ENCODE results near the gene ZDHHC22. TPM values are rescaled to one million over a fixed set of nuclear protein-coding genes. Genes with fewer than 3 reads are reported as not detected.

The ZDHHC22 gene
- total and polyA plus RNA-seq, 2 experiments from 2014 or later: 17.6 to 32.1 TPM

Other genes with a start within 250 kb of the ZDHHC22 start
- gene IRF2BPL, start 113.1 kb downstream of the ZDHHC22 start, total RNA-seq (2014; rRNA removed; shearing (Covaris generic)): 97.8 and 119 TPM in 2 replicates
- gene IRF2BPL, start 113.1 kb downstream of the ZDHHC22 start, polyA plus RNA-seq (2016; fragmentation: Nextera tagmentation; extraction: Ambion mirVana): 11.2 and 13.2 TPM in 2 replicates
- 33.7 and 36.9 TPM in 2 replicates for gene CIPC, start 43.5 kb downstream of the ZDHHC22 start, total RNA-seq (2014; rRNA removed; shearing (Covaris generic))
- 7.3 and 8.1 TPM in 2 replicates for gene CIPC, start 43.5 kb downstream of the ZDHHC22 start, polyA plus RNA-seq (2016; fragmentation: Nextera tagmentation; extraction: Ambion mirVana)
- gene TMEM63C, start 40.0 kb upstream of the ZDHHC22 start, total RNA-seq (2014; rRNA removed; shearing (Covaris generic)): 6.3 and 6.4 TPM in 2 replicates
- gene TMEM63C, start 40.0 kb upstream of the ZDHHC22 start, polyA plus RNA-seq (2016; fragmentation: Nextera tagmentation; extraction: Ambion mirVana): 1.2 and 2.1 TPM in 2 replicates
- gene NGB, start 129.4 kb upstream of the ZDHHC22 start, total RNA-seq (2014; rRNA removed; shearing (Covaris generic)): 0.27 and 1.0 TPM in 2 replicates
- 0.10 and 0.21 TPM in 2 replicates for gene NGB, start 129.4 kb upstream of the ZDHHC22 start, polyA plus RNA-seq (2016; fragmentation: Nextera tagmentation; extraction: Ambion mirVana)
- 29.9 and 35.4 TPM in 2 replicates for gene POMT2, start 179.1 kb upstream of the ZDHHC22 start, total RNA-seq (2014; rRNA removed; shearing (Covaris generic))
- gene POMT2, start 179.1 kb upstream of the ZDHHC22 start, polyA plus RNA-seq (2016; fragmentation: Nextera tagmentation; extraction: Ambion mirVana): 20.5 and 24.3 TPM in 2 replicates
- 26.3 and 31.0 TPM in 2 replicates for gene GSTZ1, start 179.2 kb upstream of the ZDHHC22 start, total RNA-seq (2014; rRNA removed; shearing (Covaris generic))
- 29.0 and 30.4 TPM in 2 replicates for gene GSTZ1, start 179.2 kb upstream of the ZDHHC22 start, polyA plus RNA-seq (2016; fragmentation: Nextera tagmentation; extraction: Ambion mirVana)
- gene TMED8, start 235.3 kb upstream of the ZDHHC22 start, total RNA-seq (2014; rRNA removed; shearing (Covaris generic)): 13.8 and 14.4 TPM in 2 replicates
- gene TMED8, start 235.3 kb upstream of the ZDHHC22 start, polyA plus RNA-seq (2016; fragmentation: Nextera tagmentation; extraction: Ambion mirVana): 4.0 and 4.3 TPM in 2 replicates
- 0.76 TPM in 1 of 2 replicates, not detected in the other for gene SAMD15, start 235.6 kb upstream of the ZDHHC22 start, total RNA-seq (2014; rRNA removed; shearing (Covaris generic))
- 0.61 and 0.94 TPM in 2 replicates for gene SAMD15, start 235.6 kb upstream of the ZDHHC22 start, polyA plus RNA-seq (2016; fragmentation: Nextera tagmentation; extraction: Ambion mirVana)